MM.1S (cell line): ENCODE results near the gene BRD4.

Experiments used
- EZH2 ChIP-seq: fragments of 300-600 bp; sonication (generic); optimal IDR thresholded peaks from 2 replicates; pipeline ENCODE3; 2017; ENCODE audit warnings: low read depth, mild to moderate bottlenecking, antibody characterized with exemption, low read length, mixed read lengths
- TF ChIP-seq, protein P1 (sequence below): fragments of 300-600 bp; sonication (generic); IDR thresholded peaks from 2 replicates; pipeline ENCODE4 v1.5.1; 2016; ENCODE audit warnings: antibody characterized with exemption, low read length, mixed read lengths

- TF ChIP-seq, protein P1, sequence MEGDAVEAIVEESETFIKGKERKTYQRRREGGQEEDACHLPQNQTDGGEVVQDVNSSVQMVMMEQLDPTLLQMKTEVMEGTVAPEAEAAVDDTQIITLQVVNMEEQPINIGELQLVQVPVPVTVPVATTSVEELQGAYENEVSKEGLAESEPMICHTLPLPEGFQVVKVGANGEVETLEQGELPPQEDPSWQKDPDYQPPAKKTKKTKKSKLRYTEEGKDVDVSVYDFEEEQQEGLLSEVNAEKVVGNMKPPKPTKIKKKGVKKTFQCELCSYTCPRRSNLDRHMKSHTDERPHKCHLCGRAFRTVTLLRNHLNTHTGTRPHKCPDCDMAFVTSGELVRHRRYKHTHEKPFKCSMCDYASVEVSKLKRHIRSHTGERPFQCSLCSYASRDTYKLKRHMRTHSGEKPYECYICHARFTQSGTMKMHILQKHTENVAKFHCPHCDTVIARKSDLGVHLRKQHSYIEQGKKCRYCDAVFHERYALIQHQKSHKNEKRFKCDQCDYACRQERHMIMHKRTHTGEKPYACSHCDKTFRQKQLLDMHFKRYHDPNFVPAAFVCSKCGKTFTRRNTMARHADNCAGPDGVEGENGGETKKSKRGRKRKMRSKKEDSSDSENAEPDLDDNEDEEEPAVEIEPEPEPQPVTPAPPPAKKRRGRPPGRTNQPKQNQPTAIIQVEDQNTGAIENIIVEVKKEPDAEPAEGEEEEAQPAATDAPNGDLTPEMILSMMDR = no peak
- no peak for TF ChIP-seq EZH2
Observed at GRCh38 chr19:15374105-15374651, 41.8 kb upstream of the BRD4 start.
